H9 (cell line): ENCODE data around the gene MTG2. TPM values are rescaled to one million over a fixed set of nuclear protein-coding genes. Genes with fewer than 3 reads are reported as not detected.

Experiments used
- DNase-seq: peaks from one replicate; pipeline ENCODE4 v3.0.0-alpha.2; 2017
- H2AFZ ChIP-seq: one replicate; pipeline ENCODE4 v1.6.1; 2013; ENCODE audit warnings: mild to moderate bottlenecking, low read length, control low read depth, moderate library complexity
- H2AK5ac ChIP-seq: 2 replicates; pipeline ENCODE4 v1.6.1; 2013; ENCODE audit warnings: low read length, control low read depth, mixed read lengths; ENCODE audit not compliant: insufficient read length
- H2BK120ac ChIP-seq: one replicate; pipeline ENCODE4 v1.6.1; 2013; ENCODE audit warnings: low read depth, mild to moderate bottlenecking, low read length, control low read depth, inconsistent platforms; ENCODE audit not compliant: poor library complexity, severe bottlenecking
- H2BK12ac ChIP-seq: 2 replicates; pipeline ENCODE4 v1.6.1; 2013; ENCODE audit warnings: low read length, control low read depth, mixed read lengths, low read depth; ENCODE audit not compliant: insufficient read length
- H2BK15ac ChIP-seq: 2 replicates; pipeline ENCODE4 v1.6.1; 2013; ENCODE audit warnings: low read depth, low read length, control low read depth
- H2BK20ac ChIP-seq: one replicate; pipeline ENCODE4 v1.6.1; 2013; ENCODE audit warnings: low read depth, mild to moderate bottlenecking, low read length, control low read depth, inconsistent platforms; ENCODE audit not compliant: poor library complexity, severe bottlenecking
- H2BK5ac ChIP-seq: 2 replicates; pipeline ENCODE4 v1.6.1; 2013; ENCODE audit warnings: low read length, control low read depth, mixed read lengths; ENCODE audit not compliant: insufficient read length
- H3K14ac ChIP-seq: 2 replicates; pipeline ENCODE4 v1.6.1; 2013; ENCODE audit warnings: low read length, control low read depth; ENCODE audit not compliant: insufficient read depth
- H3K18ac ChIP-seq: 2 replicates; pipeline ENCODE4 v1.6.1; 2013; ENCODE audit warnings: low read depth, mild to moderate bottlenecking, mixed read lengths, low read length, control low read depth; ENCODE audit not compliant: insufficient read length
- H3K23ac ChIP-seq: 2 replicates; pipeline ENCODE4 v1.6.1; 2013; ENCODE audit warnings: low read length, control low read depth, mixed read lengths, low read depth; ENCODE audit not compliant: insufficient read length
- H3K23me2 ChIP-seq: 2 replicates; pipeline ENCODE4 v1.6.1; 2013; ENCODE audit warnings: low read depth, mild to moderate bottlenecking, mixed read lengths, low read length, control low read depth; ENCODE audit not compliant: insufficient read length, poor library complexity, severe bottlenecking
- H3K27ac ChIP-seq: 2 replicates; pipeline ENCODE4 v1.5.1; 2013; ENCODE audit warnings: low read length, control low read depth, mixed read lengths, low read depth; ENCODE audit not compliant: insufficient read length
- H3K27me3 ChIP-seq: 2 replicates; pipeline ENCODE4 v1.6.1; 2013; ENCODE audit warnings: low read length, control low read depth, inconsistent platforms; ENCODE audit not compliant: insufficient read depth
- H3K4ac ChIP-seq: 2 replicates; pipeline ENCODE4 v1.6.1; 2013; ENCODE audit warnings: low read depth, mild to moderate bottlenecking, control low read depth, inconsistent platforms, low read length, moderate library complexity
- H3K4me1 ChIP-seq: 2 replicates; pipeline ENCODE4 v1.6.1; 2013; ENCODE audit warnings: low read length, control low read depth, inconsistent platforms; ENCODE audit not compliant: insufficient read depth
- H3K4me2 ChIP-seq: 2 replicates; pipeline ENCODE4 v1.6.1; 2013; ENCODE audit warnings: low read length, control low read depth, mixed read lengths; ENCODE audit not compliant: insufficient read length, insufficient read depth
- H3K56ac ChIP-seq: 2 replicates; pipeline ENCODE4 v1.6.1; 2013; ENCODE audit warnings: low read depth, mild to moderate bottlenecking, mixed read lengths, low read length, control low read depth; ENCODE audit not compliant: insufficient read length
- H3K79me1 ChIP-seq: 2 replicates; pipeline ENCODE4 v1.6.1; 2013; ENCODE audit warnings: low read depth, mild to moderate bottlenecking, moderate library complexity, low read length, control low read depth, inconsistent platforms; ENCODE audit not compliant: insufficient read depth, poor library complexity, severe bottlenecking
- H3K79me2 ChIP-seq: 2 replicates; pipeline ENCODE4 v1.6.1; 2013; ENCODE audit warnings: low read length, control low read depth, inconsistent platforms; ENCODE audit not compliant: insufficient read depth
- H3K9ac ChIP-seq: 2 replicates; pipeline ENCODE4 v1.6.1; 2013; ENCODE audit warnings: low read length, control low read depth, mixed read lengths; ENCODE audit not compliant: insufficient read length; ENCODE audit errors: extremely low read depth
- H3K9me3 ChIP-seq: one replicate; pipeline ENCODE4 v1.6.1; 2013; ENCODE audit warnings: low read depth, low read length, inconsistent platforms; ENCODE audit not compliant: control insufficient read depth
- H3T11ph ChIP-seq: one replicate; pipeline ENCODE4 v1.6.1; 2013; ENCODE audit warnings: mild to moderate bottlenecking, low read length, control low read depth, inconsistent platforms
- H4K20me1 ChIP-seq: one replicate; pipeline ENCODE4 v1.6.1; 2013; ENCODE audit not compliant: control insufficient read depth, insufficient read length, insufficient read depth
- H4K5ac ChIP-seq: 2 replicates; pipeline ENCODE4 v1.6.1; 2013; ENCODE audit warnings: low read depth, mild to moderate bottlenecking, mixed read lengths, low read length, control low read depth; ENCODE audit not compliant: insufficient read length
- H4K8ac ChIP-seq: replicated peaks from 2 replicates; pipeline ENCODE4 v1.6.1; 2013; ENCODE audit warnings: low read length, control low read depth, mixed read lengths, low read depth; ENCODE audit not compliant: insufficient read length
- H4K91ac ChIP-seq: 2 replicates; pipeline ENCODE4 v1.6.1; 2013; ENCODE audit warnings: low read depth, mild to moderate bottlenecking, moderate library complexity, mixed read lengths, low read length, control low read depth; ENCODE audit not compliant: insufficient read length
- H3K27ac Mint-ChIP-seq, 3 experiments: 2 replicates in 2 of 3; 3 replicates in 1 of 3; pipeline ENCODE4 v1.8.0; 2020 to 2021; ENCODE audit warnings: mixed read lengths in 3 of 3, mild to moderate bottlenecking in 1 of 3, moderate library complexity in 1 of 3
- H3K27me3 Mint-ChIP-seq: 2 replicates; pipeline ENCODE4 v1.8.0; 2021; ENCODE audit warnings: low read depth, mild to moderate bottlenecking, moderate library complexity, mixed read lengths
- H3K36me3 Mint-ChIP-seq, 3 experiments: 2 replicates in 2 of 3; 3 replicates in 1 of 3; pipeline ENCODE4 v1.8.0; 2020 to 2021; ENCODE audit warnings: low read depth in 3 of 3, mixed read lengths in 3 of 3; ENCODE audit not compliant: insufficient read depth in 1 of 3
- H3K4me1 Mint-ChIP-seq, 2 experiments: 2 replicates each; pipeline ENCODE4 v1.8.0; 2020; ENCODE audit warnings: mixed read lengths in 2 of 2
- H3K4me3 Mint-ChIP-seq, 2 experiments: 2 replicates in 1 of 2; 3 replicates in 1 of 2; pipeline ENCODE4 v1.8.0; 2020 to 2021; ENCODE audit warnings: mild to moderate bottlenecking in 2 of 2, mixed read lengths in 2 of 2, moderate library complexity in 1 of 2
- H3K9me3 Mint-ChIP-seq, 2 experiments: 2 replicates in 1 of 2; 3 replicates in 1 of 2; pipeline ENCODE4 v1.8.0; 2020; ENCODE audit warnings: mild to moderate bottlenecking in 2 of 2, mixed read lengths in 2 of 2, moderate library complexity in 1 of 2
- CTCF ChIP-seq: fragments of 200-600 bp; sonication (generic); conservative IDR thresholded peaks from 3 replicates; pipeline ENCODE4 v1.8.0; 2021; ENCODE audit warnings: antibody characterized with exemption, mild to moderate bottlenecking
- WGBS: extraction: QIAGEN DNeasy Blood & Tissue Kit; methylation state at CpG from one replicate; pipeline ENCODE4 v1.1.7; 2013; ENCODE audit warnings: missing lambda C conversion rate, low lambda C conversion rate, mixed read lengths; ENCODE audit not compliant: insufficient read length; ENCODE audit errors: extremely low coverage; 5-methylcytosine and 5-hydroxymethylcytosine counted together
- total RNA-seq: library from RNA; stranded (reverse); gene quantifications from 2 replicates; pipeline ENCODE4 v1.2.1, GENCODE V29; 2021

The MTG2 gene
- total RNA-seq, 1 experiment from 2014 or later, result 25.1 TPM

DNA sequence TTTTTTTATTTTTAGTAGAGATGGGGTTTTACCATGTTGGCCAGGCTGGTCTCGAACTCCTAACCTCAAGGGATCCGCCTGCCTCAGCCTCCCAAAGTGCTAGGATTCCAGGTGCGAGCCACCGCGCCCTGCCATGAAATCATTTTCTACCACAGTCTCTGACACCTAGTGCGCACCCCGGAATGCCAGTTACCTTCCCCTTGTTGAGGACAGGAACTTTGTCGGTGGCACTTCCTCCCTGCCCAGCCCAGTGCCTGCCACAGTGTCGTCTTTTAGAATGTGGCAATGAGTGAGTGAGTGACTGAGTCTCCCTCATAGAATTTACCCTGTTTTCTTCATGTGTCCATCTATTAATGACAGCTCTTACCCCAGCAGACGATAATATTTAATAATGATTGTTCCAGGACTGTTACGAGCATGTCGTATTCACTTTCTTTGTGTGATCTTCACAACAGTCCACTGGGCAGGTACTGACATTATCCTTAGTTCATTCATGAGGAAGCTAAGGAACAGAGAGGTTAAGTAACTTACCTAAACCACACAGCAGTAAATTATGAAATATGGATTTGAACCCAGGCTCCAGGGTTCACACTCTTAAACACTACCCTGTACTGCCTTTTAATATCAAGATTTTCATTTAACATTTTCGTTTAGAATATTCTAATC is 57.3 kb downstream of the MTG2 start:
- no peaks in the 10 kb centered on the region for H4K20me1 ChIP-seq
- no CpG with 5 or more reads among the region's 13 CpGs for WGBS
- H3K4me3 Mint-ChIP-seq, result peak overlapping the region; percentile 81 to 86

More for the DNA sequence above, 57.3 kb downstream of the MTG2 start:
- H4K8ac ChIP-seq, result no peak overlapping the region
- no peak overlapping the region for H4K91ac ChIP-seq
- no peak overlapping the region for H3K4ac ChIP-seq
- no peak overlapping the region for H2AFZ ChIP-seq
- no peak overlapping the region for H2BK5ac ChIP-seq
- H2BK120ac ChIP-seq, result no peak overlapping the region
- H3K4me2 ChIP-seq, result no peak overlapping the region
- no peak overlapping the region for H2BK15ac ChIP-seq
- H3K14ac ChIP-seq, result no peak overlapping the region
- no peak overlapping the region for H2BK20ac ChIP-seq
- peaks cover 13% of the 10 kb centered on the region; the same call in 1 of the 2 replicates for H3K79me2 ChIP-seq
- peak overlapping the region in 1 of 3 experiments; percentile 66; a peak in 1 of 7 replicates for H3K27ac Mint-ChIP-seq
- no peak for TF ChIP-seq CTCF
- no peak overlapping the region for H3K9ac ChIP-seq
- H3K27me3 Mint-ChIP-seq, result peaks cover 2% of the 10 kb centered on the region; the same call in 1 of the 2 replicates
- no peaks in the 10 kb centered on the region; a peak in 1 of 5 replicates for H3K9me3 Mint-ChIP-seq
- no peaks in the 10 kb centered on the region for H3K4me1 ChIP-seq
- peaks cover 2% of the 10 kb centered on the region for H3K79me1 ChIP-seq
- H2BK12ac ChIP-seq, result no peak overlapping the region
- H3K18ac ChIP-seq, result no peak overlapping the region
- peaks cover 22 to 37% of the 10 kb centered on the region in 2 experiments for H3K4me1 Mint-ChIP-seq
- H3K36me3 Mint-ChIP-seq, result peaks cover 0 to 20% (median 15%) of the 10 kb centered on the region in 3 experiments; a peak in 6 of 7 replicates
- no peak overlapping the region for H2AK5ac ChIP-seq
- no peak for DNase-seq
- peaks cover 7% of the 10 kb centered on the region for H3K23me2 ChIP-seq
- no peak overlapping the region for H3K27ac ChIP-seq
- no peak overlapping the region for H4K5ac ChIP-seq
- no peak overlapping the region for H3K23ac ChIP-seq
- H3K27me3 ChIP-seq, result no peaks in the 10 kb centered on the region
- no peaks in the 10 kb centered on the region for H3K9me3 ChIP-seq
- no peak overlapping the region for H3K56ac ChIP-seq
- no peak overlapping the region for H3T11ph ChIP-seq
